Activated naive CD4-positive, alpha-beta T cell treated with anti-CD3 and anti-CD28 coated beads for 36 hours (primary cell): ENCODE measurements around the gene PAPPA. TPM values are rescaled to one million over a fixed set of nuclear protein-coding genes. Genes with fewer than 3 reads are reported as not detected.

Source experiments
- CTCF ChIA-PET: fragments of 350-600 bp; sonication (Branson Sonifier 250); formaldehyde crosslinking; loops from one replicate; lab custom pipeline; 2021; ENCODE audit warnings: antibody characterized with exemption; lab: Charles Lee
- DNase-seq: peaks from one replicate; pipeline ENCODE4 v3.0.0-alpha.2; 2020
- H3K27ac Mint-ChIP-seq: one replicate; pipeline ENCODE4 v1.8.0; 2021; ENCODE audit warnings: mild to moderate bottlenecking, mixed read lengths
- H3K27me3 Mint-ChIP-seq: one replicate; pipeline ENCODE4 v1.8.0; 2021; ENCODE audit warnings: low read depth, mixed read lengths
- H3K36me3 Mint-ChIP-seq: one replicate; pipeline ENCODE4 v1.8.0; 2021; ENCODE audit warnings: low read depth, mixed read lengths
- H3K4me1 Mint-ChIP-seq: one replicate; pipeline ENCODE4 v1.8.0; 2021; ENCODE audit warnings: low read depth, mixed read lengths
- H3K4me3 Mint-ChIP-seq: one replicate; pipeline ENCODE4 v1.8.0; 2021; ENCODE audit warnings: mild to moderate bottlenecking, moderate library complexity, mixed read lengths
- H3K9me3 Mint-ChIP-seq: one replicate; pipeline ENCODE4 v1.8.0; 2021; ENCODE audit warnings: mixed read lengths
- intact Hi-C: fragments of 100-400 bp; cut with micrococcal nuclease; formaldehyde crosslinking; loops from one replicate; pipeline ENCODE4 v1.15.1; 2023
- total RNA-seq, 2 experiments: library from RNA; stranded (reverse); gene quantifications; one replicate each; pipeline ENCODE4 v1.2.3, GENCODE V29; 2021

Gene PAPPA
- total RNA-seq, 2 experiments from 2014 or later, result not detected

DNA sequence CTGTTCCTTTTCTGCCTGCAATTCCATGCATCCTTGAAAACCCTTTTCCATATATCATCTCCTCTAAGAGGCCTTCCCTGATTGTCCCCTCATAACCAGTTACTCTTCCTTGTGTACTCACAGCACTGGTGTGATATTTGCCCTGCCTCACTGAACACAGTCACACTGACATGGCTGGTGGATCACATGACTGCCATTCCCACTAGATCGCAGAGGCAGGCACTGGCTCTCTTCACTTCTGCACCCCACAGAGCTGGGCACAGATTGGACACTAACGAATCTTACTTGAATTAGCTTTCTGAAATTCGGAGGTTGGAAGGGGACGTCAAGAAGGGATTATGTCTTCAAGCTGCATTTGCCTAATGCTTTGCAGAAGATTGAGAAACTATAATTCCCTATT is 208.0 kb downstream of the PAPPA start:
- no peaks in the 10 kb centered on the region for H3K36me3 Mint-ChIP-seq

DNA sequence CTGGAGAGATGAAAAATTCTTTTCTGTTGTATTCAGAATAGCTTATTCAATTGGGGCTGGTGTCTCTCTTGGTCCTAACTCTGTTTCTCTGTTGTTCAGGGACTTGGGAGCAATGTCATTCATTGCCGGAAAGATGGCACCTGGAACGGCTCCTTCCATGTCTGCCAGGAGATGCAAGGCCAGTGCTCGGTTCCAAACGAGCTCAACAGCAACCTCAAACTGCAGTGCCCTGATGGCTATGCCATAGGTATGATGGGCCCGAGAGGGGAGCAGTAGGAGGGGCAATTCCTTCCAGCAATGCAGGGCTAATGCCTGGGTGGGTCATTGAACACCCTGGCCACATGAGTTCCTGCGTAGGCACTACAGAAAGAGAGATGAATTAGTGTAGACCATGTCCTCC is 208.9 kb downstream of the PAPPA start:
- no peaks in the 10 kb centered on the region for H3K9me3 Mint-ChIP-seq
- no peak overlapping the region for H3K4me3 Mint-ChIP-seq
- DNase-seq, result no peak
- H3K36me3 Mint-ChIP-seq, result no peaks in the 10 kb centered on the region
- intact Hi-C loops, result no loop called here
- CTCF ChIA-PET, result no interaction called here
- no peak overlapping the region for H3K27ac Mint-ChIP-seq
- no peaks in the 10 kb centered on the region for H3K27me3 Mint-ChIP-seq
- no peaks in the 10 kb centered on the region for H3K4me1 Mint-ChIP-seq

More for the DNA sequence above, 208.0 kb downstream of the PAPPA start:
- Mint-ChIP-seq H3K9me3 (no peaks in the 10 kb centered on the region), H3K27ac (no peak overlapping the region), H3K4me3 (no peak overlapping the region), H3K27me3 (no peaks in the 10 kb centered on the region), H3K4me1 (no peaks in the 10 kb centered on the region)
- intact Hi-C loops, result no loop called here
- no peak for DNase-seq
- CTCF ChIA-PET, result no interaction called here

- no peaks in the 10 kb centered on the region for H3K4me1 Mint-ChIP-seq
- intact Hi-C loops, result no loop called here
- no peaks in the 10 kb centered on the region for H3K9me3 Mint-ChIP-seq
- H3K36me3 Mint-ChIP-seq, result no peaks in the 10 kb centered on the region
- DNase-seq, result no peak
- no peaks in the 10 kb centered on the region for H3K27me3 Mint-ChIP-seq
- CTCF ChIA-PET, result no interaction called here
- H3K27ac Mint-ChIP-seq, result no peak overlapping the region
- no peak overlapping the region for H3K4me3 Mint-ChIP-seq
Observed at GRCh38 chr9:116365056-116365471, 211.5 kb downstream of the PAPPA start.

- CTCF ChIA-PET, result no interaction called here
- intact Hi-C loops, result no loop called here
- no peaks in the 10 kb centered on the region for H3K4me1 Mint-ChIP-seq
- H3K27ac Mint-ChIP-seq, result no peak overlapping the region
- no peaks in the 10 kb centered on the region for H3K9me3 Mint-ChIP-seq
- H3K4me3 Mint-ChIP-seq, result no peak overlapping the region
- DNase-seq, result no peak
- no peaks in the 10 kb centered on the region for H3K27me3 Mint-ChIP-seq
- H3K36me3 Mint-ChIP-seq, result no peaks in the 10 kb centered on the region
Observed at GRCh38 chr9:116366241-116366640, 212.7 kb downstream of the PAPPA start.

DNA sequence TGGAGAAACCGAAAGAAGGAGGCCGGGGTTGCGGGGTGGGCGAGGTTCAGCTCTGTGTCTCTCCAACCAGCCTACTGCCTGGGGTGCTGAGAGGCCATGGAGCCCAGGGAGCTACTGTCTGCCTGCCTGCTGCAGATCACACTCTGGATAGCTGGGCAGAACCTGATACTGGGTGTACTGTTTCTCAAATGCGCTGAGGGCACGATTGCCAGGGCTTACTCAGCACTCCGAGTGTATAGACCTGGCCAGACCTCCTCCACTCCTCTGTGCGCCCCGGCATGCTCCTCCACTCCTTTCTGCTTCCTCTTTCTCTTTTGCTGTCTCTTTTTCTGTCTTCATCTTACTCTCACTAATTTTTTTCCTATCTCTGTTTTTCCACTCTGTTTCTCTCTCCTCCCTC is 215.1 kb downstream of the PAPPA start:
- DNase-seq, result no peak
- Mint-ChIP-seq H3K4me3 (no peak overlapping the region), H3K36me3 (no peaks in the 10 kb centered on the region), H3K4me1 (no peaks in the 10 kb centered on the region), H3K27ac (no peak overlapping the region), H3K9me3 (no peaks in the 10 kb centered on the region), H3K27me3 (no peaks in the 10 kb centered on the region)
- intact Hi-C loops, result no loop called here
- CTCF ChIA-PET, result interaction anchor here (0.7 kb wide), 1 partner anchor 67 kb away, joined by 4 read pairs; no protein-coding TSS in a partner anchor

DNA sequence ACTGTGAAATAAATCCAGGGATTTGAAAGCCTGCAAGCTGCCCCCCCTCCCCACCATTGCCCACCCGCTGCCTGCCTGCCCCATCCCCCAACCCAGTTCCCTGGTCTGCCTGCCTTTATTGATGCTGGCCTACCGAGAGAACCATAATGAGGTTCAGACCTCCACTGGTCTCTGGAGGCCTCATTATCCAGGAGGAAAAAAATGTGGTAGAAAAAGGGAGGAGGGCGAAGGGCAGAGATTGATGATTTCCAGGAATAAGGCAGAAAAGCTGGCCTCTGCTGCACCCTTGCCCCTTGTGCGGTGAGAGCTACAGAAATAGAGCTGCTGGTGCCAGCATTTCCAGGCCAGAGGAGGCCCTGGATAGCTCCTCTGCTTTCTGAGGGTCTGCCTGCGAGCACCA is 216.1 kb downstream of the PAPPA start:
- H3K4me1 Mint-ChIP-seq, result no peaks in the 10 kb centered on the region
- H3K27ac Mint-ChIP-seq, result no peak overlapping the region
- intact Hi-C loops, result no loop called here
- H3K27me3 Mint-ChIP-seq, result no peaks in the 10 kb centered on the region
- DNase-seq, result no peak
- CTCF ChIA-PET, result interaction anchor here (0.6 kb wide), 1 partner anchor 1277 kb away, joined by 3 read pairs; no protein-coding TSS in a partner anchor
- no peaks in the 10 kb centered on the region for H3K9me3 Mint-ChIP-seq
- H3K4me3 Mint-ChIP-seq, result no peak overlapping the region
- H3K36me3 Mint-ChIP-seq, result no peaks in the 10 kb centered on the region

GRCh38 chr9:116370556-116370955 is 217.0 kb downstream of the PAPPA start:
- intact Hi-C loops, result no loop called here
- Mint-ChIP-seq H3K4me3 (no peak overlapping the region), H3K4me1 (no peaks in the 10 kb centered on the region), H3K27me3 (no peaks in the 10 kb centered on the region), H3K27ac (no peak overlapping the region), H3K9me3 (no peaks in the 10 kb centered on the region), H3K36me3 (no peaks in the 10 kb centered on the region)
- DNase-seq, result no peak
- CTCF ChIA-PET, result no interaction called here

DNA sequence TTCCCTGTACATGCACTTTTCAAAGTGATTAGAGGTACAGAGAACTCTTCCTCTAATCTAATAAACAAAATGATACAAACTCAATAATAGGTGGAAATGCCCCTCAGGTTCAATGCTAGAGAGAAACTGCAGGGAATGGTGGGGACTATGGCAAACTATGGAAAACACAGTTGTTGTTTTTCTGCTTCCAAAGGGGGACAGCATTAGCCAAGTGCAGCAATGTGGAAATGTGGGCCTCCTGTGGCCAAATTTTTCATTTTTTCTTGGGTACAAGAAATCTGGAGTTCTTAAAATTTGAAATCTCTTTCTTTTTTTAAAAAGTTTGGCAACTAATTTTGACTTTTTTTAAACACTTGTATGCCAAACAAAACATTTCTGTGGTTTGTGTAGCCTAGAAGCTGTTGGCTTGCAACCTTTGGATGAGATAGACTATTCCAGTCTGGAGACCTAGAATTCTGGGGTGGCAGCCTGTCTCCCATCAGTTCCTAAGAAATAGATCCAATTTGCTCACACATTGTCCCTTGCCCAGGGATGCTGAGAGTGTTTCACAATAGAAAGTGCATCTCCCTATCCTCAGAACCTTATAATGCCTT is 218.6 kb downstream of the PAPPA start:
- Mint-ChIP-seq H3K27ac (no peak overlapping the region), H3K4me3 (no peak overlapping the region), H3K9me3 (no peaks in the 10 kb centered on the region), H3K27me3 (no peaks in the 10 kb centered on the region), H3K4me1 (no peaks in the 10 kb centered on the region), H3K36me3 (no peaks in the 10 kb centered on the region)
- DNase-seq, result no peak
- CTCF ChIA-PET, result no interaction called here
- intact Hi-C loops, result no loop called here

- Mint-ChIP-seq H3K27ac (no peak overlapping the region), H3K4me3 (no peak overlapping the region), H3K4me1 (no peaks in the 10 kb centered on the region), H3K36me3 (no peaks in the 10 kb centered on the region), H3K27me3 (no peaks in the 10 kb centered on the region), H3K9me3 (no peaks in the 10 kb centered on the region)
- DNase-seq, result no peak
- intact Hi-C loops, result no loop called here
- CTCF ChIA-PET, result no interaction called here
Observed at GRCh38 chr9:116372786-116373185, 219.2 kb downstream of the PAPPA start.

DNA sequence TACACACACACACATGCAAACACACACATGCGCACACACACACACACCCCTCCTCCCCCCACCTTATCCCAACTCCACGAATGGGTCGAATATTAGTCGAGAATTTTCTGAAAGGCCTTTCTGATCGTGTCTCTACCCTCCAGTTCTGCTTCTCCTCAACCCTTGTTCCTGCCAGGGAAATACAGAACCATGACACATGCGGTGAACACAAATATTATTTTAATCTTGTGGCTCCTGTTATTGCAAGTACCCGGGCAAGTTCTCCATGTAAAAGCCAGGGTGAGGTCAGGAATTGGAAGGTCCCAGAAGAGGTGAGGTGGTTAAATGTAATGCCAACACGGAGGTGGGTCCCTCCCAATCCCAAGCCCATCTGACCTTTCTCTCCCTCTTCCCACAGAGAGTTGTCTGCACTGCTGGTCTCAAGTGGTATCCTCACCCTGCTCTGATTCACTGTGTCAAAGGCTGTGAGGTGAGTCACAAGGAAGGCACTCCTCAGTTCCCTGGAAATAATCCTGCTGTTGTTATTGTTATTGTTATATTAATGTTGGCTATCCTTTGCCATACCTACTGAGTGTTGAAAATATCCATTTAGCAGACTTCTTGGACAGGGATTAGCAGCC is 223.7 kb downstream of the PAPPA start:
- intact Hi-C loops, result no loop called here
- no peaks in the 10 kb centered on the region for H3K36me3 Mint-ChIP-seq
- no peak overlapping the region for H3K27ac Mint-ChIP-seq
- H3K27me3 Mint-ChIP-seq, result no peaks in the 10 kb centered on the region
- H3K4me3 Mint-ChIP-seq, result no peak overlapping the region
- DNase-seq, result no peak
- H3K4me1 Mint-ChIP-seq, result no peaks in the 10 kb centered on the region
- CTCF ChIA-PET, result no interaction called here
- H3K9me3 Mint-ChIP-seq, result no peaks in the 10 kb centered on the region

DNA sequence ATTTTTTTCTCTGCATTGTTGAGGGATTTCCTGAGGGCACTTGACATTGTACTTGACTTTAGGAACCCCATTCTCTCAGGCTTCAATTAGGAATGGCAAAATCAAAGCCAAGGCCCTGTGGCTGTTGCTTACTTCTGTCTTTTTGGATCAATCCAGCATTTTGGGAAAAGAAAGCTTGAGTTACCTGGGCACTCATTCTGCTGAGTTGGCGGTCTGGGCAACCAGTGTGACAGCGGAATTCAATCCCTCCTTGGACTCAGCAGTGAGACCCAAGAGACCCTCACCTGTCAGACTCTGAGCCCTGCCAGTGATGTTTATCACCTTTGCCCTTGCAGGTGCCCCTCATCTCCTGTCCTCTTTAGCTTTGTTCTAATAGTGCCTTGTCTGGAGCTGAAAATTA is 225.3 kb downstream of the PAPPA start:
- no peak overlapping the region for H3K27ac Mint-ChIP-seq
- intact Hi-C loops, result no loop called here
- DNase-seq, result no peak
- CTCF ChIA-PET, result no interaction called here
- no peaks in the 10 kb centered on the region for H3K4me1 Mint-ChIP-seq
- H3K27me3 Mint-ChIP-seq, result no peaks in the 10 kb centered on the region
- no peak overlapping the region for H3K4me3 Mint-ChIP-seq
- no peaks in the 10 kb centered on the region for H3K9me3 Mint-ChIP-seq
- peaks cover 1% of the 10 kb centered on the region for H3K36me3 Mint-ChIP-seq

DNA sequence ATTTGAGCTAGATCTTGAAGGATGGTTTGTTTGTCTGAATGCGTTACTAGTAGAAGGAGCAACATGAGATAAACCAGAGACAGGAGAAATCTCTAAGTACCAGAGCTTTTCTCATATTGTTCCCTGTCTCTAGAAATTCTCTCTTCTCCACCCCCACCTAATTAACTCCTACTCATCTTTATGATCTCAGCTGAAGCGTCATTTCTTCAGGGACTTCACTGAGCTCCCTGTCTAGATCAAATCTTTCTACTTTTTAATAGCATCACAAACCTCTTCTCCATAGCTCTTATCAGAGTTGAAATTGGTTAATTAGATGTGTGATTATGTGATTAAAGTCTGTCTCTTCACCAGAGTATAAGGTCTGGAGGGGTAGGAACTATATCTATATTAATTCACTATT is 226.2 kb downstream of the PAPPA start:
- CTCF ChIA-PET, result no interaction called here
- no peaks in the 10 kb centered on the region for H3K4me1 Mint-ChIP-seq
- no peaks in the 10 kb centered on the region for H3K27me3 Mint-ChIP-seq
- no peak overlapping the region for H3K27ac Mint-ChIP-seq
- intact Hi-C loops, result no loop called here
- DNase-seq, result no peak
- H3K36me3 Mint-ChIP-seq, result peaks cover 1% of the 10 kb centered on the region
- H3K4me3 Mint-ChIP-seq, result no peak overlapping the region
- no peaks in the 10 kb centered on the region for H3K9me3 Mint-ChIP-seq

GRCh38 chr9:116380496-116380995 is 227.0 kb downstream of the PAPPA start:
- no peak overlapping the region for H3K27ac Mint-ChIP-seq
- no peaks in the 10 kb centered on the region for H3K27me3 Mint-ChIP-seq
- H3K4me3 Mint-ChIP-seq, result no peak overlapping the region
- H3K36me3 Mint-ChIP-seq, result peaks cover 1% of the 10 kb centered on the region
- intact Hi-C loops, result no loop called here
- no peak for DNase-seq
- no peaks in the 10 kb centered on the region for H3K9me3 Mint-ChIP-seq
- CTCF ChIA-PET, result no interaction called here
- no peaks in the 10 kb centered on the region for H3K4me1 Mint-ChIP-seq
